Gastrocnemius medialis (tissue), 4 donors: ENCODE results near the gene GVQW3. TPM values are rescaled to one million over a fixed set of nuclear protein-coding genes. Genes with fewer than 3 reads are reported as not detected.

Source experiments
- ATAC-seq, 2 donors: fragments of 150-250 bp; one replicate each; pipeline ENCODE4 v1.9.1; 2016
- DNase-seq, 2 donors: peaks; one replicate each; pipeline ENCODE4 v3.0.0-alpha.2; 2019
- H3K27ac ChIP-seq, 4 donors: fragments of 200-600 bp; sonication (generic); 1 replicate in 1 of 4; 2 replicates in 3 of 4; pipeline ENCODE4 v1.5.1; 2016 to 2018; ENCODE audit warnings: mild to moderate bottlenecking in 2 of 4, moderate library complexity in 1 of 4
- H3K27me3 ChIP-seq, 3 donors: fragments of 200-600 bp; sonication (generic) in 2 of 3; 1 replicate in 1 of 3; 2 replicates in 2 of 3; pipeline versions ENCODE4 v1.5.1 to v1.6.0; 2016 to 2019; ENCODE audit warnings: mild to moderate bottlenecking in 1 of 3, moderate library complexity in 1 of 3
- H3K36me3 ChIP-seq, 2 donors: fragments of 200-600 bp; sonication (generic) in 1 of 2; one replicate each; pipeline ENCODE4 v1.5.1; 2017 to 2018
- H3K4me1 ChIP-seq, 2 donors: fragments of 200-600 bp; sonication (generic) in 1 of 2; one replicate each; pipeline ENCODE4 v1.5.1; 2016 to 2017; ENCODE audit warnings: mild to moderate bottlenecking in 2 of 2
- H3K4me3 ChIP-seq, 4 donors: fragments of 200-600 bp; sonication (generic) in 3 of 4; 1 replicate in 1 of 4; 2 replicates in 3 of 4; pipeline ENCODE4 v1.5.1; 2016 to 2019; ENCODE audit warnings: mild to moderate bottlenecking in 2 of 4
- H3K9me3 ChIP-seq, 3 donors: fragments of 200-600 bp; sonication (generic) in 2 of 3; 1 replicate in 1 of 3; 2 replicates in 2 of 3; pipeline ENCODE4 v1.5.1; 2016 to 2019
- CTCF ChIP-seq, 5 experiments: fragments of 450-650 bp in 3 of 5; fragments of 200-600 bp in 2 of 5; sonication (generic) in 2 of 5; IDR thresholded peaks in 4 of 5; conservative IDR thresholded peaks in 1 of 5; 1 replicate in 4 of 5; 2 replicates in 1 of 5; pipeline ENCODE4 v1.5.1; 2016 to 2019; ENCODE audit warnings: antibody characterized with exemption in 5 of 5, mild to moderate bottlenecking in 3 of 5, moderate library complexity in 3 of 5
- POLR2A ChIP-seq, 2 donors: fragments of 450-650 bp; IDR thresholded peaks; one replicate each; pipeline ENCODE4 v1.6.1; 2017; ENCODE audit warnings: antibody characterized with exemption in 2 of 2, mild to moderate bottlenecking in 2 of 2, moderate library complexity in 2 of 2
- in situ Hi-C, 4 donors: fragments of 200-750 bp; cut with MboI; loops; one replicate each; pipeline versions ENCODE4 v1.15.0 to v1.8.0; 2017; ENCODE audit warnings: low sequenced_read_pairs in 4 of 4
- intact Hi-C: fragments of 100-400 bp; cut with DNase I; formaldehyde crosslinking; loops from one replicate; pipeline ENCODE4 v1.15.1; 2023; ENCODE audit warnings: low total_unique reads
- total RNA-seq, 4 donors: library from RNA; depleted of rRNA; stranded (reverse); fragments of >200 nt; gene quantifications; one replicate each; pipeline versions ENCODE4 v1.1.0 to v1.2.3, GENCODE V29; 2016

Gene GVQW3
- total RNA-seq, 4 donors from 2014 or later = 0.07 to 0.70 (median 0.33) TPM

GRCh38 chr11:76388408-76388807 is 7.3 kb downstream of the GVQW3 start:
- Histone ChIP-seq H3K4me3 (no peak overlapping the region), H3K36me3 (no peaks in the 10 kb centered on the region), H3K27ac (no peak overlapping the region), H3K9me3 (no peaks in the 10 kb centered on the region), H3K4me1 (peaks cover under 1 to 4% of the 10 kb centered on the region in 2 donors), H3K27me3 (no peaks in the 10 kb centered on the region)
- DNase-seq = no peak
- ATAC-seq = no peak
- TF ChIP-seq POLR2A (IDR thresholded peaks at IDR 0.05) = no peak
- TF ChIP-seq CTCF (IDR thresholded peaks at IDR 0.05 in 4 of 5, conservative IDR thresholded peaks at IDR 0.05 in 1 of 5) = no peak
- in situ Hi-C loops = loop anchor here in 1 of 4 donors (5.0 kb wide), 1 partner anchor 54 kb away; no protein-coding TSS in a partner anchor
- intact Hi-C loops = no loop called here

GRCh38 chr11:76391021-76391420 is 9.9 kb downstream of the GVQW3 start:
- no peak for TF ChIP-seq POLR2A (IDR thresholded peaks at IDR 0.05)
- no peak for TF ChIP-seq CTCF (IDR thresholded peaks at IDR 0.05 in 4 of 5, conservative IDR thresholded peaks at IDR 0.05 in 1 of 5)
- in situ Hi-C loops = no loop called here
- H3K36me3 ChIP-seq = no peaks in the 10 kb centered on the region
- H3K9me3 ChIP-seq = no peaks in the 10 kb centered on the region
- peaks cover 0 to 4% of the 10 kb centered on the region in 2 donors for H3K4me1 ChIP-seq
- ATAC-seq (no peak), DNase-seq (no peak)
- intact Hi-C loops = no loop called here
- no peak overlapping the region for H3K4me3 ChIP-seq
- no peak overlapping the region for H3K27ac ChIP-seq
- no peaks in the 10 kb centered on the region for H3K27me3 ChIP-seq

GRCh38 chr11:76391811-76392475 is 10.8 kb downstream of the GVQW3 start:
- DNase-seq = no peak

GRCh38 chr11:76392870-76393269 is 11.7 kb downstream of the GVQW3 start:
- H3K27ac ChIP-seq = no peak overlapping the region
- H3K27me3 ChIP-seq = no peaks in the 10 kb centered on the region
- no peak for ATAC-seq
- H3K4me3 ChIP-seq = no peak overlapping the region
- no peaks in the 10 kb centered on the region for H3K9me3 ChIP-seq
- no peak for DNase-seq
- TF ChIP-seq POLR2A (IDR thresholded peaks at IDR 0.05) (no peak), CTCF (IDR thresholded peaks at IDR 0.05 in 4 of 5, conservative IDR thresholded peaks at IDR 0.05 in 1 of 5) (no peak)
- in situ Hi-C loops = no loop called here
- H3K36me3 ChIP-seq = no peaks in the 10 kb centered on the region
- intact Hi-C loops = no loop called here
- H3K4me1 ChIP-seq = peaks cover 0 to 4% of the 10 kb centered on the region in 2 donors

More at GRCh38 chr11:76391811-76392475, 10.8 kb downstream of the GVQW3 start:
- ATAC-seq = no peak
- intact Hi-C loops = no loop called here
- TF ChIP-seq POLR2A (IDR thresholded peaks at IDR 0.05) (no peak), CTCF (IDR thresholded peaks at IDR 0.05 in 4 of 5, conservative IDR thresholded peaks at IDR 0.05 in 1 of 5) (no peak)
- H3K36me3 ChIP-seq = no peaks in the 10 kb centered on the region
- no peaks in the 10 kb centered on the region for H3K27me3 ChIP-seq
- in situ Hi-C loops = no loop called here
- H3K4me1 ChIP-seq = peaks cover 0 to 4% of the 10 kb centered on the region in 2 donors
- H3K27ac ChIP-seq = no peak overlapping the region
- H3K4me3 ChIP-seq = no peak overlapping the region
- no peaks in the 10 kb centered on the region for H3K9me3 ChIP-seq
